NT2/D1 (cell line): ENCODE measurements around the gene AK4.

Experiments used
- SUZ12 ChIP-seq: IDR thresholded peaks from 2 replicates; pipeline ENCODE4 v1.6.1; 2011; ENCODE audit not compliant: insufficient read length, insufficient read depth; ENCODE audit errors: extremely low read depth
- YY1 ChIP-seq: IDR thresholded peaks from 2 replicates; pipeline ENCODE4 v1.6.1; 2011; ENCODE audit not compliant: insufficient read length, insufficient read depth
- ZNF274 ChIP-seq: IDR thresholded peaks from 2 replicates; pipeline ENCODE4 v1.6.1; 2011; ENCODE audit warnings: mild to moderate bottlenecking, low read depth, low read length

DNA sequence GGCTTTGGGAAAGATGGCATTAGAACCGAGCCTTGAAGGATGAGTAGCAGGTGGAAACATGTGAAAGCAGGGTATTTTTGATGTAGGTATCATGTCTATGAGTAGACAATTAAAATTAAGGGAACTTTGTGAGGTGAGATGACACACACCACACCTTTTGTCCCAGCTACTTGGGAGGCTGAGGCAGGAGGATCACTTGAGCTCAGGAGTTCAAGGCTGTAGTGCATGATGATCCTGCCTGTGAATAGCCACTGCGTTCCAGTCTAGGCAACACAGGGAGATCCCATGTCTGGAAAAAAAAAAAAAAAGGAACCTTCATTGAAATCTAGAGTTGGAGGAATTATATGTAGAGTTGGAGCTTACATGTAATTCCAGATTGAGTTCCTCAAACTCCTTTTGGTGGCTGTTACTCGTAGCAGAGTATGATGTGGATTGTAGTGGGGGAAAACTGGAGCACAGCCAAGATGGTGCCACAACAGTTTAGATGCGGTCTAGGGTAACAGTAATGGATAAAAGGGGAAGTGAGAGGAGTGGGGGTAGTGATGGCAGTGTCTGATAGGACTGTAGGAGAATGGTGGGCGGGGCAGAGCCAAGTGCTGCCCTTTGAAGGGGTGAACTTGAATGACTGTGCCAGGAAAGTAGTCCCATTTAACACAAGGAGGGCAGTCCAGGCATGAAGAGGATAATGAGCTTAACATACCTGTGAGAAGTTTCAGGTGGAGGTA lies 17.4 kb downstream of the AK4 start:
- TF ChIP-seq ZNF274 (no peak), SUZ12 (no peak), YY1 (no peak)
